Inferior parietal cortex (tissue), 1 donor: Measurements from ENCODE around the gene DLG3.

Source experiments
- DNase-seq: peaks from one replicate; pipeline ENCODE4 v3.0.0-alpha.2; 2016; ENCODE audit errors: extremely low spot score

The DLG3 gene

DNA sequence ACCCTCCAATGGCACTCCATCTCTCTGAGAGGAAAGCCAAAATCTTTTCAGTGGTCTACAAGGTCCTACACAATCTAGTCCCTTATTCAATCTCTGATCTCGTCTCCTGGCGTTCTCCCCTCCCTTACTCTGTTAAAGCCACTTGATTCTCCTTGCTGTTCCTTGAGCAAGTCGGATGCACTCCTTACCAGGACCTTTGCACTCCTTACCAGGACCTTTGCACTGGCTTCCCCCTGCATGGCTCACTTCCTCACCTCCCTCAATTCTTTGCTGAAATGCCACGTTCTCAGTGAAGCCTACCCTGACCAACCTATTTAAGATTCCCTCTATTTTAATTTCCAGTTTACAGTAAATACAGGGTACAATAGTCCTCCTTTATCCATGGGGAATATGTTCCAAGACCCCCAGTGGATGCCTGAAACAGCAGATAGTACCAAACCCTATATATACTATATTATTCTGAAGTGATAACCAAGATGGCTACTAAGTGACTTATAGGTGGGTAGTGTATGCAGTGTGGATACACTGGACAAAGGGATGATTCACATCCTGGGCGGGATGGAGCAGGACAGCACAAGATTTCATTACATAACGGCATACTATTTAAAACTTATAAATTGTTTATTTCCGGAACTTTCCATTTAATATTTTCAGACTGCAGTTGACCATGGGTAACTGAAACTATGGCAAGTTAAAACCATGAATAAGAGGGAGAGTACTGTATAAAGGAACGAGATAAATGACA is 6.5 kb upstream of the DLG3 start:
- no peak for DNase-seq

DNA sequence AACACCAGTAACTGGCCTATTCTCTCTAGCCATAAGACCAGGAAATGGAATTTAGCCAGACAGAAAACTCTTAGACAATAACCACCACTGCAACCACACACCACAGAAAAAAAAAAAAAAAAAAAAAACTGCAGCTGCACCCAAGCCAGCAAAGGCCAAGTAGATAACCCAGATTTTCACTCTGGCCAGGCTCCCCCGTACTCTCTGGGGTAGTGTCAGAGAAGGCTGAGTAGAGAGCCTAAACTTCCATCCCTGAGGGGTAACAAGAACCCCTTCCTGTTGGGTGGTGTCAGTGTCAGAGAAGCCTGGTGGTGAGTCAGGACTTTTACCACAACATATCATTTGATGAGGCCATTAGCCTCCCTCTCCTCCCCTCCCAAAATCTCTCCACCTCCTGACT is 5.6 kb upstream of the DLG3 start:
- no peak for DNase-seq

DNA sequence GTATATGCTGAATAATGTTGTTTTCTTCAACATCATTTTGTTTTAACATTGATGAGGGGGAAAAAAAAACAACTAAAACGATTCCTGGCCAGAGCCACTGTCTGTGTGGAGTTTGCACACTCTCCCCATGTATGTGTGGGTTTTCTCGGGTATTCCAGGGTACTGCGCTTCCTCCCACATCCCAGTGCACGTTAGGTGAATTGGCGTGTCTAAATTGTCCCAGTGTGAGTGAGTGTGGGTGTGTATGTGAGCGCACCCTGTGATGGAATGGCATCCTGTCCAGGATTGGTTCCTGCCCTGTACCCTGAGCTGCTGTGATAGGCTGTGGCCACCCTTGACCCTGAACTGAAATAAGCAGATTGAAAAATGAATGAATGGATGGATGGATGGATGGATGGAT is 2.4 kb upstream of the DLG3 start:
- no peak for DNase-seq

DNA sequence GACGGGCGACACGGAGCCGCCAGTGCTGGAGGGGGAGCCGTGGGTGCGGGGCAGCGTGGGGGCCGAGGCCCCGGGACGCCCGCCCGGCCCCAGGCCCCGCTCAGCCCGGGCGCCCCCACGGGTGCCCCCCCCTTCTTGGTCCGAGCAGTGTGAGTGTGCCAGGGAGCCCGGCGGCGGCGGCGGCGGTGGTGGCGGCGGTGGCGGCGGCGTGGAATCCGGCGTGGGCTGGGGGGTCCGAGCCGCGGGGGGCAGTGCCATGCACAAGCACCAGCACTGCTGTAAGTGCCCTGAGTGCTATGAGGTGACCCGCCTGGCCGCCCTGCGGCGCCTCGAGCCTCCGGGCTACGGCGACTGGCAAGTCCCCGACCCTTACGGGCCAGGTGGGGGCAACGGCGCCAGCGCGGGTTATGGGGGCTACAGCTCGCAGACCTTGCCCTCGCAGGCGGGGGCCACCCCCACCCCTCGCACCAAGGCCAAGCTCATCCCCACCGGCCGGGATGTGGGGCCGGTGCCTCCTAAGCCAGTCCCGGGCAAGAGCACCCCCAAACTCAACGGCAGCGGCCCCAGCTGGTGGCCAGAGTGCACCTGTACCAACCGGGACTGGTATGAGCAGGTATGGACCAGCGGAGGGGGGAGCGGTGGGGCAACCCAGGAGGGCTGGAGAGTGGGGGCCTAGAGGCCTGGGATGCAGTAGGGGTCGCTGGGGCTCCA is 466 bp downstream of the DLG3 start:
- DNase-seq, result no peak

DNA sequence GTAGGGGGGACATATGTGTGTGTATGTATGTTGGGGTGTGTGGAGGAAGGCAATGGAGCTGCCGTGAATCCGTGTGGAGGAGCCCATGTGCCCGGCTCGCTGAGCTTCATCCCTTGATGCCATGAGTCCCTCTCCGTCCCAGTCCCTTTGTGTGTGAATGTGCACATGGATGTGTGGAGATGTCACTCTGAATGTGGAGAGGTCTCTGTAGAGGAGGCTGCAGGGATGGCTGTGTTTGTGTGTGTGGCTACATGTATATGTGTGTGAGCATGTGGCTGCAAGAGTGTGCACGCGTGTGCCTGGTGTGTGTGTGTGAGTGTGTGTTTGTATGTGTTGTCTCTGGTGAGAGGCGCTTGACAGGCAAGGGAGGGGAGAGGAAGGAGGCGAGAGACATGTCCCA is 1.3 kb downstream of the DLG3 start:
- DNase-seq, result no peak

DNA sequence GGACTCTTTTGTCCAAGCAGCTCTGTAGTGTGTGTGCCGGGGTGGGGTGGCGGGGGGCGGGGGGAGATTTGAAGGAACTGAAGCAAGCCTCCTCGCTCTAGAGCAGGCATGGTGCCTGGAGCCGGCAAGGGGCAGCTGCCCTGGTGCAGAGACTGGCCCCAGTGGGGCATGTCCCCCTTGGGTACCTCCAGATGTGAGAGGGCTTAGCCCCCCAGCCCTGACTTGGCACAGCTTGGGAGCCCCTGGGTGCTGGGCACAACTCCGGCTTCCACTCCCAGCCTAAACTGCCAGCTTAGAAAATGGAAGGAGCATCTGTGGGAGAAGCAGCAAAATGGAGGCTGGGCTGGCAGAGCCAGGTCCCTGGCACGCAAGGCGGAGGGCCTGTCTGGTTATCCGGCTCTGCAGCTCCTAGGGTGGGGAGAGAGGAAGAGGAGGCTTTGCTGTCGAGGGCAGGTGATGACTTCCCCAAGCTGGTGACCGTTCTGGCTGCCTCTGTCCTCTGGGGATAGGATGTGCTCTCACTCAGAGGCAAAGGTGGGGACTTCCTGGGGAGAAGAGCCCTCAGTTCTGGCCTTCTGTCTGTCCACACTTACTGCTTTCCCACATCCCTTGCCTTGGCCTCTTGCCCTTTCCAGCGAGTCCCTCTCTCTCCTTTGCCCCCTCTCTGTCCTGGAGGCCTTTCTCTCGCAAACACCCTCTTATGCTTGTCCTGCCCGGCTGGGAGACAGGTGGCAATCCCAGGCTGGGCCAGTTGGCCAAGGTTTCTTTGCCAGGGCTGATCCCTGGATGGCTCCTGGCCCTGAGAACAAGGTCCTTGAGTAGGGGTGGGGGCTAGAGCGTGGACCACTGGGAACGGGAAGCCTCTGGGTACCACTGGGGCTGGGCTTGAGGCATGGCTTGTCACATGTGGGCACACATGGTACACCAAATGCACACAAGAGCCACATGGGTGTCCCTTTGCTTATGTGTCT is 2.0 kb downstream of the DLG3 start:
- no peak for DNase-seq

DNA sequence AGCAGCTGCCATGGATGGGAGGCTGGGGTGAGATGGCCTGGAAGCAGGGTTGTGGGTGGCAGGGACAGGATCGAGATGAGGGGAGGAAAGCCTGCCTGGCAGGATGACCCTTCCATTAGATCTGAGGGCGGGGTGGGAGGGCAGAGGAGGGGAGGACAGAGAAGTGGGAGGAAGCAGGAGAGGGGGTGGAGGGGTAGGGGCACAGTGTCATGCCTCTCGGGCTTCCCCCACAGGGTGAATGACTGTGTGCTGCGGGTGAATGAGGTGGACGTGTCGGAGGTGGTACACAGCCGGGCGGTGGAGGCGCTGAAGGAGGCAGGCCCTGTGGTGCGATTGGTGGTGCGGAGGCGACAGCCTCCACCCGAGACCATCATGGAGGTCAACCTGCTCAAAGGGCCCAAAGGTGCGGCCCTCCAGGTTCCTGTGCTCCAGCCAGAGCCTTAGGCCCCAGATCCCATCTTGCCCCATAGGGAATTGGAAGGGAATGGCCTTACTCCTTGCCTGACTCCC is 4.9 kb downstream of the DLG3 start:
- no peak for DNase-seq

DNA sequence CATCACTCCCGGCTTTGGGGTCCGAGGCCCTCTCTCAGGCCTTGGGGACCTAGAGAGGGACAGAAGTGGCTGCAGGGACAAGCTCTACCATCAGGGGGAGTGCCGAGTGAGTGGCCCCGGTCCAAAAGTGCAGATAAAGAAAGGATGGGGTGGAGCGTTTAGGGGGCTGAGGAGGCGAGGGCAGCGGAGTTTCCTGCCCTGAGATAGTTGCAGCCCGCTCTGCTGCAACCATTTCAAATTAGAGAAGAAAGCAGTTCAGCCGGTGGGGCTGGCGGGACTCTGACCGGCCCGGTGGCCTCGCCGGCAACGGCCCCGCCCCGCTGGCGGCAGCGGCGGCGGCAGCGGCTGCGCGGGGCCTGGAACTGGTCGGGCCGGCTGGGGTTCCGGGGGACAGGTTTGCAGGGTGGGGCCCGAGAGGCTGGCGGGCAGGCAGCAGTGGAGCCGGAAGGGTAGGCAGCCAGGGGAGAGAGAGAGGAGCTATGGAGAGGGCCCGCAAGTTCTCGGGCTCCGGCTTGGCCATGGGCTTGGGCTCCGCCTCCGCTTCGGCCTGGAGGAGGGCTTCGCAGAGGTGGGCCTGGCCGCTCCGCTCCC is 7.6 kb downstream of the DLG3 start:
- peak; percentile 34 for DNase-seq

DNA sequence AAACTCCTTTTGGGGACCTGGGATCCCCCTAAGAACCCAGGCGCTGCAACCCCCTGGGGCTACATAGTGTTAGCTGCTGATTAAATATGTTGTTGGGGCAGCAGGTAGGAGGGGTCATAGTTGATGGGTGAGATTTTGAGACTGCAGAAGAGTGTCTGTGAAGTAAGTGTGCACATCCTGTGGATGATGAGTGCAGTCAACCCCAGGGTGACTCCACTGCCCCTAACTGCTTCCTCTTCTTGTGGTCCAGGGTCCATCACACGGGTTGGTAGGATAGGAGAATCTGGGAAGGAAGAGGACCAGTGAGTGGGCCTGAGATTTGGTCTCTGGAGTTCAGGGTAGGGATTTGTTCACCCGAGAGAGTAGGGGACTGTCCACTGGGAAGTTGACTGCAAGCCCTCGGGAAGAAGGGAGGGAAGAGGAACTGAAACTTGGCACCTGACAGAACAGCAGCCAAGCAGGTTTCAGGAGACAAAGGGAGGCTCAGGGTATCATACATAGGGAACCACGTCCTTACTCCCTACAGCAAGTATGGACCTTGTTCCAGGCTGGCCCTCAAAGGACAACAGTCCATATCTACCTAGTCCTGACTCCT is 8.5 kb downstream of the DLG3 start:
- no peak for DNase-seq

DNA sequence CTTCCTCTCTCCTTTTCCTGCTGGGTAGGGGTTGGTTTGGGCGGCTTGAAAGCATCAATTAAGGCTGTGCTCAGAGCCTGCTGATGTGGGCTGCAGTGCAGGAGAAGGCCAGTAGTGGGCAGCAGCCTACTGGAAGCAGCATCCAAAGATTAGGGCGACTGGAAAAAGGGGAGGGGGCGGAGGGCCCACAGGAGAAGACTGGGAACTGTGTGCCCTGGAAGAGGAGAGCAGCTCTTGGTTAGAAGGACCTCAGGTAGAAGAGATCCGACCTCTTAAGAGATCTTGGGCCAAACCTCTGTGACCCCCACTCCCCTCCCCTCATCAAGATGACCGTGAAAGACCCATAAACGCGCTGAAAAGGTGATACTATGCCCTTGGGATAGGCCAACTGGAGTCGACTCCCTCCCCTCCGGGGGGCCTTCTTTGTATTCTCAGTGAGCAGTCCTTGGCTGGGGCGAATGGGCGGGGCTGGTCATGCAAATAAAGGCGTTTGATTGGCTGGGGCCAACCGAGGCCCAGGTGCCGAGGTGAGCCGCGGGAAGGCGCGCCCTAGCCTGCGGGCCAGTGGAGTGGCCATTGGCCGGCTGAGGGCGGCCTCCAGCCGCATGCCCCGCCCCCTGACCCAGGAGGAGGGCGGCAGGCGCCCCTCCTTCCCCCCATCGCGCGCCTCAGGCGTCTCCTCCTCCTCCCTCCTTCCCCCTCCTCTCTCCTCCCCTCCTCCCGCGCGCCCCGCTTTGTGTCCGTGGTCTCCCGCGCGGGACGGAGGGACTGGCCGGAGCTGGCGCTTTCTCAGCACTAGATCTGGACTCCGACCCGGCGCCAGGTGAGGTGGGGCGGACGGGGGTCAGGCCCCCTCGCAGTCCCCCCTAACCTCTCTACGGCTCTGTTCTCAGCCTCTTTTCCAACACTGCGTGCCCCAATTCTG is 10.1 kb downstream of the DLG3 start:
- no peak for DNase-seq

DNA sequence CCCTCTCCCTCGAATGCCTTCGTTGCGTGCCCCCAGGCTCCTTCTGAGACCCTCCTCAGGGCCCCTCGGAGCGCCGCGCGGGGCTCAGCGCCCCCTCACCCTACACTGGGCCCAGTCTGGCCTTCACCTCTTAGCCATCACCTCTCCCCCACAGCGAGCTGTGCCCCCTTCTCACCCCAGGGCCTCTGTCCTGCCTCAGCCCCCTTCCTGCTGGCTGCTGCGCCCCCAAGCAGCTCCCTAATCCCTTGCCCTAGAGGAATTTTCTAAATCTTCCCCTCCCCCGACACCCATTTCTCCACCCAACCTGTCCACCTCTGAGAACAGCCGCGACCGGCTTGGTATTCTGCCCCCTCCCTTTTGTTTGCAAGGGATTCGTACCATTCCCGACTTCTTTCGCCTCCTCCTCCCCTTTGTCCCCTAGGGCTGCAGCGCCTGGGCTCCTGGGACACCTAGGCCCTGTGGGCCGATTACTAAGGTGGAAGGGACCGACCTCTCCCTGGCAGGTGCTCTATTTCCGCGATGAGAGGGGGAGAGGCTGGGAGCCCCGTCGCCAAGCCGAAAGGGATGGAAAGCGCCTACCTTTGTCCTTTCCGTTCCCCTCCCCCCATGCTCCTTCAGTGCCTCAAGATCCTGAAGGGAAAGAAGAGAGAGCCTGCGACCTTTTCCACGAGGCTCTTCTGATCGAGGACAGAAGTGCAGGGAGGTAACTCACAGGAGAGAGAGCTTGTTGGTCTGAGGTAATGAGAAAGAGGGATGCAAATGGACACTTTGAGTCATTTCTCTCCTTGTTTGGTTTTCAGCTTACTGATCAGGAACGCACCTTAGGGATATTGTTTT is 10.9 kb downstream of the DLG3 start:
- no peak for DNase-seq

DNA sequence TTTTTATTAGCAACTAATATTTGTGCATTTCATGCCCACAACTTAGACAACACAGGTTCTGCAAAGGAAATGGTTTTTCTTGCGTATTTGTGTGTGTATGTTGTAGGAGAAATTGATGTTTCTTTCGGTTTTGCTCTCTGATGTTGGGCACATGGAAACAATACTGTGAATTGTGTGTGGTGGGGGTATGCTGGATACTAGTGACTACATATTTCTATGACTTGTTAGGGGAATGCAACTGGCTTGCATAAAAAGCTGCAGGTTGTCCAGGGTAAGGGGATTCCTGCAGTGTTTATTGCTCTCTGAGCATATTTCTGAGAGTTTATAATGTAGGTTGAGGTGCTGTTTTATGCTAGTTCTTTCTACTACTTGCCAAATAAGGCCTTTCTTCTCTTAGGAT is 11.6 kb downstream of the DLG3 start:
- DNase-seq, result no peak

DNA sequence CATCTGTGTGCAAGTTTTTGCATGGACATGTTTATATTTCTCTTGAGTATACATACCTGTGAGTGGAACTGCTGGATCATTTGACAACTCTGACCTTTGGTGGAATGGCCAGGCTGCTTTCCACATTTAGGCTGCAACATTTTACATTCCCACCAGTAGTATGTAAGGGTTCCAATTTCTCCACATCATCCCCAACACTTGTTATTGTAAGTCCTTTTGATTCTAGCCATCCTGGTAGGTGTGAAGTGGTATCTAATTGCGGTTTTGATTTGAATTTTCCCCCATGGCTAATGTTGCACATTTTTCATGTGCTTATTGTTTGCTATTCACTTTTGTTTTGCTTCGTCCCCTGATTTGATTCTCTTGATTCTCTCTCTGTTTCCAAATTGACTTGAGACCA is 16.4 kb downstream of the DLG3 start:
- no peak for DNase-seq

DNA sequence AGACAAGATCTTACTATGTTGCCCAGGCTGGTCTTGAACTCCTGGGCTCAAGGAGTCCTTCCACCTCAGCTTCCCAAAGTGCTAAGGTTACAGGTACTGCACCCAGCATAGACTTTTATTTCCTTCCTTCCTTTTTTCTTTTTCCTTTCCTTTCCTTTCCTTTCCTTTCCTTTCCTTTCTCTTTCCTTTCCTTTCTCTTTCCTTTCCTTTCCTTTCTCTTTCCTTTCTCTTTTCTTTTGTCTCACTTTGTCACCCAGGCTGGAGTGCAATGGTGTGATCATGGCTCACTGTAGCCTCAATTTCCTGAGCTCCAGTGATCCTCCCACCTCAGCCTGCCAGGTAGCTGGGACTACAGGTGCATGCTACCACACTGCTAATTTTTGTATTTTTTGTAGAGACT is 19.4 kb downstream of the DLG3 start:
- DNase-seq, result no peak

DNA sequence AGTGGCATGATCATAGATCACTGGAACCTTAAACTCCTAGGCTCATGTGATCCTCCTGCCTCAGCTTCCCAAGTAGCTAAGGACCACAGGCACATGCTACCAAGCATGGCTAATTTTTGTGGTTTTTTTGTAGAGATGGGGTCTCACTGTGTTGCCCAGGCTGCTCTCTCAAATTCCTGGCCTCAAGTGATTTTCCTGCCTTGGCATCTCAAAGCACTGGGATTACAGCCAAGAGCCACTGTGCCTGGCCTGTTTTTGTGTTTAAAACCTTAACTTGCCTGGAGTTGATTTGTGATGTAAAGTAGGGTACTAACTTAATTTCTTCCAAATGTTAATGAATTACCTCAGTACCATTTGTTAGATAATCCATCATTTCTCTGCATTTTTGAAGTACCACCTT is 22.3 kb downstream of the DLG3 start:
- no peak for DNase-seq

DNA sequence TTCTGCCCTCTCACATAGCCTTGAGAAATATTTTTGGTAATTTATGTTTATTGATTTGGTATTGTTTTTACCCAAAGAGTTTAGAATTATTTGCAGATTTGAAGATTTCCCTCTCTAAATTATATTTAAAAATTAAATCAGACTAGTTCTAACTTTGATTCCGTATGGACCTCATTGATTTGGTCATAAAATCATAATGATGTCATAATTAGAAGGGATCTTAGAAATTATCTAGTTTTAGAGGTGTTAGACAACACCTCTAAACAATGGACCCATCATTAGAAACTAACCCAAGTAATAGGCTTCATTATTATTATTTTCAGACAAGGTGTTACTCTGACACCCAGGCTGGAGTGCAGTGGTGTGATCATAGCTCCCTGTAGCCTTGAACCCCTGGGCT is 24.1 kb downstream of the DLG3 start:
- no peak for DNase-seq

DNA sequence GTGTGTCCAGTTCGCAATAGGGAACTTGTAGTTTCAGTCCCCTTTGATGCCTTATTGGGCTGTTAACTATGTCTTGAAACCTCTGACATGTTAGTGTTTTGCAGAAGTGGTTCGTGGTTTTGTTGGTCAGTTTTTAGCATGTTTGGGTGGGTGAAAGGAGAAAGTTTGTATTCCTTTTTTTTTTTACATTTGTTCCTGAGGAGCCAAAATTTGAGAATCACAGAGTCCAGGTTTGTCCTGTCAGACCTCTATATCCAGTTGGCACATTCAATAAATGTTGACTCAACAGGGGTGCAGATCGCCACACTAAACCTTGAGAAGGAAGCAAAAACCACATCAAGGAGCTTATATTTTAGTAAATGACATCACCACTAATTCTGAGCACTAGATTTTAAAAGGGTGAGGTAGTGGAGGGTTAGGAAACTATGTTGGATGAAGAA is 26.2 kb downstream of the DLG3 start:
- DNase-seq, result no peak

DNA sequence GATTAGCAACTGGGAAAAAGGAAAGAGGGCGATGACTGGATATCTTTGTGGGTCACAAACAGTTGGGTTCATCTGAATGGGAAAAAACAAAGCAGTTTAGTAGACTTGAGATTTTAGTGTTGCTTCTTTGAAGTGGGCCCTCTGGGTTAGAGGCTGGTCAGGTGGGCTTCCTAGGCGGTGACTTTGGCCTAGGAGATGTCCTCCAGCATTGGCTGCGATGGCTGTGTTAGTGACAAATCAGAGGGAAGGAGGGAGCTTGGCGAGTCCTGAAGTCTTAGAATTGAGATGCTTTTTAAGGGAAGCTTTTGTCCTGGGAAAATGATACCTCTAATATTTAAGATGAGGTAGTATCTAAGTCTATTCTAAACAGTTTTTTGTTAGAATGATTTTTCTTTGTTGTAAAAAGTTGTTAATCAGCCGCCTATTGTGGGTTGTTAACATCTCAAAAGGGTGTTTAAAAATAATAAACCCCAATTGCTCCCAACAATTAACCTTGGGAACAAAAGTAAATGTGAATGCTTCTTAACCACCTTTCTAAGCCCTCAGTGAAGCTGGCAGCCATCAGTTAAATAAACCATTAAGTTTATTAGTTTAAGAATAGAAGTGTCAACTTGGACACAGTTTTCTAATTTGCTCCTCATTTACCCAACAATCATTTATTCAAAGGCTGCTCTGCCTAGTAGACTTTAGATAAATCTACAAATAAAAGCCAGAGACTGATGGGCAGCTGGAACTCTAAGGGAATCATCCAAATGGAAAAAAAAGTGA is 31.7 kb downstream of the DLG3 start:
- no peak for DNase-seq
